IMR-90 (cell line): ENCODE data around the gene TMEM237. TPM values are rescaled to one million over a fixed set of nuclear protein-coding genes. Genes with fewer than 3 reads are reported as not detected.

ENCODE experiments used
- ATAC-seq: fragments of 200-7000 bp; cut with Tn5 transposase; 2 replicates; pipeline ENCODE4 v1.9.1; 2020; ENCODE audit warnings: low read depth, mild to moderate bottlenecking, moderate library complexity
- BruUV-seq: library from RNA; stranded (reverse); fragments of 400-500 nt; replicated peaks from 2 replicates; lab custom pipeline; 2021; lab: Mats Ljungman, UMichigan
- CTCF ChIA-PET: fragments of 300-600 bp; formaldehyde crosslinking; extraction: SDS; loops from one replicate; lab custom pipeline; 2021; ENCODE audit warnings: antibody characterized with exemption; lab: Yijun Ruan, JAX
- POLR2A ChIA-PET: fragments of 300-600 bp; sonication (Branson Sonifier 250); formaldehyde crosslinking; loops from one replicate; lab custom pipeline; 2022; ENCODE audit warnings: antibody characterized with exemption; ENCODE audit not compliant: unreplicated experiment; lab: Charles Lee
- DNase-seq: peaks from one replicate; pipeline ENCODE4 v3.0.0; 2013
- H2AFZ ChIP-seq: replicated peaks from 2 replicates; pipeline ENCODE3; 2013; ENCODE audit warnings: low read length, mild to moderate bottlenecking; ENCODE audit not compliant: poor library complexity
- H2AK5ac ChIP-seq: 2 replicates; pipeline ENCODE4 v1.6.1; 2013; ENCODE audit warnings: low read depth, low read length, inconsistent platforms
- H2AK9ac ChIP-seq: replicated peaks from 2 replicates; pipeline ENCODE3; 2013; ENCODE audit warnings: mild to moderate bottlenecking, low read depth, low read length, moderate library complexity; ENCODE audit not compliant: poor library complexity
- H2BK120ac ChIP-seq: 2 replicates; pipeline ENCODE4 v1.6.1; 2013; ENCODE audit warnings: low read depth, low read length, inconsistent platforms
- H2BK15ac ChIP-seq: 3 replicates; pipeline ENCODE4 v1.6.1; 2013; ENCODE audit warnings: low read depth, low read length, inconsistent platforms
- H2BK20ac ChIP-seq: 2 replicates; pipeline ENCODE4 v1.6.1; 2013; ENCODE audit warnings: low read depth, mild to moderate bottlenecking, inconsistent platforms, low read length, moderate library complexity
- H2BK5ac ChIP-seq: 2 replicates; pipeline ENCODE4 v1.6.1; 2013; ENCODE audit warnings: mild to moderate bottlenecking, low read depth, low read length, inconsistent platforms; ENCODE audit not compliant: poor library complexity, severe bottlenecking
- H3K14ac ChIP-seq: replicated peaks from 2 replicates; pipeline ENCODE4 v1.6.1; 2013; ENCODE audit warnings: low read depth, low read length, inconsistent platforms
- H3K18ac ChIP-seq: 2 replicates; pipeline ENCODE4 v1.6.1; 2013; ENCODE audit warnings: low read depth, low read length, control low read depth
- H3K23ac ChIP-seq: 2 replicates; pipeline ENCODE4 v1.6.1; 2013; ENCODE audit warnings: low read depth, low read length, inconsistent platforms
- H3K27ac ChIP-seq: 2 replicates; pipeline ENCODE4 v1.5.1; 2013; ENCODE audit warnings: mild to moderate bottlenecking, control low read depth, low read length; ENCODE audit not compliant: insufficient read depth
- H3K27me3 ChIP-seq: 2 replicates; pipeline ENCODE4 v1.6.1; 2013; ENCODE audit warnings: low read length; ENCODE audit not compliant: control insufficient read depth, insufficient read depth
- H3K36me3 ChIP-seq: 2 replicates; pipeline ENCODE4 v1.6.1; 2013; ENCODE audit warnings: low read length, mixed read lengths; ENCODE audit not compliant: control insufficient read depth, insufficient read depth
- H3K4ac ChIP-seq: 2 replicates; pipeline ENCODE4 v1.6.1; 2013; ENCODE audit warnings: low read depth, low read length, inconsistent platforms
- H3K4me1 ChIP-seq: 2 replicates; pipeline ENCODE4 v1.6.1; 2013; ENCODE audit warnings: low read length, mixed read lengths; ENCODE audit not compliant: control insufficient read depth, insufficient read depth
- H3K4me2 ChIP-seq: 2 replicates; pipeline ENCODE4 v1.6.1; 2013; ENCODE audit warnings: low read depth, mild to moderate bottlenecking, control low read depth, low read length, moderate library complexity
- H3K4me3 ChIP-seq: 2 replicates; pipeline ENCODE4 v1.5.1; 2013; ENCODE audit warnings: low read depth, mild to moderate bottlenecking, control low read depth, low read length, moderate library complexity; ENCODE audit not compliant: insufficient read depth
- H3K56ac ChIP-seq: 2 replicates; pipeline ENCODE4 v1.6.1; 2013; ENCODE audit warnings: low read length, inconsistent platforms; ENCODE audit not compliant: insufficient read depth; ENCODE audit errors: extremely low read depth
- H3K79me1 ChIP-seq, 2 experiments: 2 replicates each; pipeline ENCODE4 v1.6.1; 2013; ENCODE audit warnings: low read length in 2 of 2, inconsistent platforms in 1 of 2, low read depth in 1 of 2
- H3K9ac ChIP-seq: 2 replicates; pipeline ENCODE4 v1.6.1; 2013; ENCODE audit warnings: low read depth, low read length, control low read depth
- H3K9me1 ChIP-seq: 2 replicates; pipeline ENCODE4 v1.6.1; 2013; ENCODE audit warnings: low read length, inconsistent platforms; ENCODE audit not compliant: insufficient read depth
- H3K9me3 ChIP-seq: 2 replicates; pipeline ENCODE4 v1.6.1; 2013; ENCODE audit warnings: low read length; ENCODE audit not compliant: control insufficient read depth, insufficient read depth
- H4K20me1 ChIP-seq: 2 replicates; pipeline ENCODE4 v1.6.1; 2013; ENCODE audit warnings: low read length, inconsistent platforms; ENCODE audit not compliant: insufficient read depth
- H4K5ac ChIP-seq: 2 replicates; pipeline ENCODE4 v1.6.1; 2013; ENCODE audit warnings: mild to moderate bottlenecking, low read depth, low read length, control low read depth
- H4K8ac ChIP-seq, 2 experiments: 2 replicates each; pipeline ENCODE4 v1.6.1; 2013; ENCODE audit warnings: low read depth in 2 of 2, low read length in 2 of 2, control low read depth in 1 of 2, inconsistent platforms in 1 of 2
- H4K91ac ChIP-seq: 2 replicates; pipeline ENCODE4 v1.6.1; 2013; ENCODE audit warnings: low read depth, low read length, inconsistent platforms; ENCODE audit not compliant: insufficient read depth
- BHLHE40 ChIP-seq: fragments of 150-350 bp; IDR thresholded peaks from 2 replicates; pipeline ENCODE4 v1.6.1; 2016; ENCODE audit warnings: mild to moderate bottlenecking, low read depth, low read length
- CEBPB ChIP-seq: IDR thresholded peaks from 2 replicates; pipeline ENCODE4 v1.6.1; 2012; ENCODE audit warnings: low read depth, low read length, improper control_type of control experiment
- CHD1 ChIP-seq: IDR thresholded peaks from 2 replicates; pipeline ENCODE4 v1.6.1; 2012; ENCODE audit warnings: low read depth, low read length, improper control_type of control experiment
- ELK1 ChIP-seq: fragments of 150-350 bp; IDR thresholded peaks from 2 replicates; pipeline ENCODE4 v1.6.1; 2016; ENCODE audit warnings: low read depth, mild to moderate bottlenecking, low read length, moderate library complexity, borderline replicate concordance
- MXI1 ChIP-seq: IDR thresholded peaks from 2 replicates; pipeline ENCODE4 v1.6.1; 2012; ENCODE audit warnings: low read depth, mild to moderate bottlenecking, low read length, moderate library complexity, borderline replicate concordance
- POLR2A ChIP-seq: IDR thresholded peaks from 2 replicates; pipeline ENCODE4 v1.6.1; 2012; ENCODE audit warnings: mild to moderate bottlenecking, low read depth, low read length
- RCOR1 ChIP-seq: IDR thresholded peaks from 2 replicates; pipeline ENCODE4 v1.6.1; 2012; ENCODE audit warnings: mild to moderate bottlenecking, low read length, improper control_type of control experiment; ENCODE audit not compliant: insufficient replicate concordance
- RFX5 ChIP-seq: IDR thresholded peaks from 2 replicates; pipeline ENCODE4 v1.8.0; 2012; ENCODE audit warnings: low read depth, mild to moderate bottlenecking, low read length, moderate library complexity
- SMC3 ChIP-seq: fragments of 150-350 bp; IDR thresholded peaks from 2 replicates; pipeline ENCODE4 v1.6.1; 2016; ENCODE audit warnings: low read depth, mild to moderate bottlenecking, antibody characterized with exemption, low read length, moderate library complexity
- USF2 ChIP-seq: fragments of 150-350 bp; IDR thresholded peaks from 2 replicates; pipeline ENCODE4 v1.6.1; 2017; ENCODE audit warnings: mild to moderate bottlenecking, antibody characterized with exemption, low read length, low read depth
- WGBS, 2 experiments: methylation state at CpG; one replicate each; pipeline versions ENCODE4 v1.1.5 to v1.1.7; 2013; ENCODE audit warnings: missing lambda C conversion rate in 2 of 2; ENCODE audit not compliant: insufficient read length in 1 of 2; ENCODE audit errors: extremely low coverage in 2 of 2; 5-methylcytosine and 5-hydroxymethylcytosine counted together
- dilution Hi-C: fragments of 300-500 bp; cut with HindIII; formaldehyde crosslinking; loops from one replicate; pipeline ENCODE4 v1.14.3; 2018; ENCODE audit warnings: low sequenced_read_pairs; ENCODE audit not compliant: unreplicated experiment
- in situ Hi-C: fragments of 300-500 bp; cut with MboI; formaldehyde crosslinking; loops from 3 replicates; pipeline ENCODE4 v1.14.3; 2019; ENCODE audit warnings: low sequenced_read_pairs, inconsistent platforms, mixed read lengths
- intact Hi-C: fragments of 100-400 bp; cut with micrococcal nuclease; formaldehyde crosslinking; loops from 2 replicates; pipeline ENCODE4 v1.10.0; 2022
- polyA plus RNA-seq, 3 experiments: library from polyadenylated mRNA; depleted of rRNA; stranded (reverse); fragments of >200 nt; gene quantifications; 2 replicates each; pipeline ENCODE4 v1.2.3, GENCODE V29; 2012; ENCODE audit warnings: low replicate concordance in 1 of 3
- total RNA-seq: library from RNA; depleted of rRNA; stranded (reverse); fragments of >200 nt; gene quantifications from 2 replicates; pipeline ENCODE4 v1.2.3, GENCODE V29; 2012
- TF ChIP-seq, protein P1 (sequence below): conservative IDR thresholded peaks from 2 replicates; pipeline ENCODE4 v1.5.1; 2012; ENCODE audit warnings: mild to moderate bottlenecking, low read depth, low read length, improper control_type of control experiment

Gene TMEM237
- total and polyA plus RNA-seq, 2 of the 4 experiments (the other 2 are of a cell fraction) = 29.4 to 58.8 TPM

- Histone ChIP-seq H3K9ac (no peak overlapping the region), H3K9me3 (no peaks in the 10 kb centered on the region), H2AFZ (peak overlapping the region; percentile 67), H3K27me3 (no peaks in the 10 kb centered on the region), H3K56ac (no peak overlapping the region), H4K8ac (peak overlapping the region; percentile 91 to 96), H3K18ac (peak overlapping the region; percentile 97), H3K4me2 (peak overlapping the region; percentile 46; the same call in 1 of the 2 replicates), H3K27ac (peak overlapping the region; percentile 96; the same call in 1 of the 2 replicates), H4K20me1 (no peaks in the 10 kb centered on the region), H3K14ac (peak overlapping the region; percentile 98), H2BK120ac (peak overlapping the region; percentile 94), H3K36me3 (no peaks in the 10 kb centered on the region), H2AK9ac (no peak overlapping the region), H3K4me1 (peaks cover 12% of the 10 kb centered on the region), H3K79me1 (no peaks in the 10 kb centered on the region), H4K5ac (peak overlapping the region; percentile 99), H2BK20ac (peak overlapping the region; percentile 96), H2AK5ac (peak overlapping the region; percentile 65; the same call in 1 of the 2 replicates), H3K23ac (peak overlapping the region; percentile 75; the same call in 1 of the 2 replicates), H3K4ac (peak overlapping the region; percentile 94), H3K9me1 (peaks cover 7% of the 10 kb centered on the region; the same call in 1 of the 2 replicates), H2BK15ac (peak overlapping the region; percentile 88; the same call in 2 of the 3 replicates), H2BK5ac (peak overlapping the region; percentile 88), H4K91ac (peak overlapping the region; percentile 88), H3K4me3 (no peak overlapping the region)
- dilution Hi-C loops = no loop called here
- peak; percentile 33 for ATAC-seq
- no CpG with 5 or more reads among the region's 4 CpGs for WGBS, 2 experiments
- intact Hi-C loops = no loop called here
- BruUV-seq = no TSS peak
- in situ Hi-C loops = no loop called here
- TF ChIP-seq BHLHE40 (no peak), USF2 (no peak), RFX5 (no peak), ELK1 (no peak), CEBPB (no peak), SMC3 (no peak), CHD1 (no peak), MXI1 (no peak), RCOR1 (no peak), POLR2A (no peak)
- TF ChIP-seq, protein P1, sequence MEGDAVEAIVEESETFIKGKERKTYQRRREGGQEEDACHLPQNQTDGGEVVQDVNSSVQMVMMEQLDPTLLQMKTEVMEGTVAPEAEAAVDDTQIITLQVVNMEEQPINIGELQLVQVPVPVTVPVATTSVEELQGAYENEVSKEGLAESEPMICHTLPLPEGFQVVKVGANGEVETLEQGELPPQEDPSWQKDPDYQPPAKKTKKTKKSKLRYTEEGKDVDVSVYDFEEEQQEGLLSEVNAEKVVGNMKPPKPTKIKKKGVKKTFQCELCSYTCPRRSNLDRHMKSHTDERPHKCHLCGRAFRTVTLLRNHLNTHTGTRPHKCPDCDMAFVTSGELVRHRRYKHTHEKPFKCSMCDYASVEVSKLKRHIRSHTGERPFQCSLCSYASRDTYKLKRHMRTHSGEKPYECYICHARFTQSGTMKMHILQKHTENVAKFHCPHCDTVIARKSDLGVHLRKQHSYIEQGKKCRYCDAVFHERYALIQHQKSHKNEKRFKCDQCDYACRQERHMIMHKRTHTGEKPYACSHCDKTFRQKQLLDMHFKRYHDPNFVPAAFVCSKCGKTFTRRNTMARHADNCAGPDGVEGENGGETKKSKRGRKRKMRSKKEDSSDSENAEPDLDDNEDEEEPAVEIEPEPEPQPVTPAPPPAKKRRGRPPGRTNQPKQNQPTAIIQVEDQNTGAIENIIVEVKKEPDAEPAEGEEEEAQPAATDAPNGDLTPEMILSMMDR = no peak
- DNase-seq = peak; percentile 37
- POLR2A ChIA-PET = interaction anchor here (0.6 kb wide), 2 partner anchors 27 to 123 kb away, joined by 5 to 8 read pairs; no protein-coding TSS in a partner anchor
- CTCF ChIA-PET = no interaction called here
These were observed 63.8 kb downstream of the TMEM237 start for GRCh38 chr2:201579536-201579935.
